NCI-H510A treated with DMSO at 0.1 percent for 48 hours (cell line): Measurements from ENCODE around the gene COX19.
"Not testable (repeated sequence)": the region's sequence is repeated elsewhere in the genome, so short reads cannot be mapped to it uniquely, and the experiment has no call there.

Source experiments
- DNase-seq: peaks from one replicate; lab custom pipeline; 2025; lab: John Stamatoyannopoulos, UW

Gene COX19

DNA sequence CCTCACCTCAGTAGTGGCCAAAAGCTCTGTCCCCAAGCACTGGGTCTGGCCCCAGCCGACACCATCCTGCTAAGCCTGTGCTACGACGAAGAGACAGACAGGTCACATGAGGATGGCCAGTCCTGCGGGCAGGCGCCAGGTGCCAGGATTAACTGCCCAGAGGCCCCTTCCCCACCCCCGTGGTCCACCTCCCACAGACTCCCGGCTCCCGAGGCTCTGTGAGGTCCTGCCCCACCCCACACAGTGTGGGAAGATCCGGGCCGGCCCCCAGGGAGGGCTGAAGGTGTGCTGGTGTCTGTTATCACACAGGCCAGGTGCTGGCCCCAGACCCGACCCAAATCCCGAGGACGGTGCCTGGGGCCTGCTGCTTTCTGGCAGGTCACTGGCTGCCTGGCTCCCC, 34.9 kb upstream of the COX19 start:
- no peak for DNase-seq

DNA sequence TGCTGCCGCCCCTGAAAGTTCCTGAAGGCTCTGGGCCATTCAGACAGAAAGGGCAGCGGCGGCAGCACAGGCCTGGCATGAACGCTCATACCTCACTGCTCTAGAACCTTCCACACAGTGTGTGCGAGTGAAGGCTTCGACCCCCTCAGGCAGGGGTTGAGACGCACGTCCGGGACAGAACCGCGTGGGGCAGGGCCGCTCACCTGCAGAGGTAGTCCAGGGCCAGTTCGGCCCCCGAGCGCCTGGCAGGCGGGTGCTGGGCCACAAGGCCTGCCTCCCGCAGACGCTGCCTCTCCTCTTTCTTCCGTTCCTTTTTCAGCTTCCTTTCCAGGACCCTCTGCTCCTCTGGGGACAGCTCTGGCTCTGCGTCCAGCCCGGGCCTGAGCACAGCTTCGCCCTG, 34.4 kb upstream of the COX19 start:
- no peak for DNase-seq

DNA sequence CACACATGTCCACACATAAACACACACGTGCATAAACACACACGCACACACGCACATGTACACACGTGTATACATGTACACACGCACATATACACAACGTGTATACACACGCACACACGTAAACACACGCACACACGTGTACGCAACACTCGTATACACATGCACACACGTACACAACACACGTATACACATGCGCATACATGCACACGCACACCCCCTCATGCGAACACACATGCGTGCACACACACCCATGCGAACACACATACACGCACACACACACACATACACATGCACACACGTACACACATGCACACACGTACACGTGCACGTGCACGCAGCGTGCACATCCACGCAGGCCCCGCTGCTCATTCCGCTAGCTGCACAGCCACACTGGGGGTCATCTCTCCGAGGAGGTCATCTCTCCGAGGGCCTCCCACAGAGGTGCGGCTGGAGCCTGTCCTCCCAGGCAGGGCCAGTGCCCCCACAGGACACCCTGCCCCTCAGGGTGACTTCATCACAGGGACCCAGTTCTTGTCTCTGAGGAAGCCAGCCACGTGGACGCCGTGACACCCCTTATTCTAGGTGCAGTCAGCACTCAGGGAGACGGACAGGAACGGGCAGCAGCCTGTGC, 33.5 kb upstream of the COX19 start:
- no peak for DNase-seq

DNA sequence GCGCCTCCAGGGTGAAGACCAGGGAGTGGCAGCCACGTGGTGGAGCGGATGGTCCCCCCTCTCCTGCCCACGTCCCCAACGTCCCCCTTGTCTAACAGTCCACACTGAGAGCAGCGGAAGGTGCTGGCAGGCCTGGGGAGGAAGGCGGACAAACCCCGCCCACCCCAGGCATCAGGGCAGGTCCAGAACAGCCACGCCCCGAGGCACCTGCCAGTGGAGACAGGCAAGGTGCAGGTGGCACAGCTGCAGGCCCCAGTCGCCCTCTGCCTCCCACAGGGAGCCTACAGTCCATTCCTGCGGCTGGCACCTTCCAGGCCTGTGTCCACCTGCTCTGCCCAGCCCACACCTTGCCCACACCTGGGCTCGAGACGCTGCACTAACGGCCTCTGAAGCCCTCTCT, 32.6 kb upstream of the COX19 start:
- DNase-seq = no peak

DNA sequence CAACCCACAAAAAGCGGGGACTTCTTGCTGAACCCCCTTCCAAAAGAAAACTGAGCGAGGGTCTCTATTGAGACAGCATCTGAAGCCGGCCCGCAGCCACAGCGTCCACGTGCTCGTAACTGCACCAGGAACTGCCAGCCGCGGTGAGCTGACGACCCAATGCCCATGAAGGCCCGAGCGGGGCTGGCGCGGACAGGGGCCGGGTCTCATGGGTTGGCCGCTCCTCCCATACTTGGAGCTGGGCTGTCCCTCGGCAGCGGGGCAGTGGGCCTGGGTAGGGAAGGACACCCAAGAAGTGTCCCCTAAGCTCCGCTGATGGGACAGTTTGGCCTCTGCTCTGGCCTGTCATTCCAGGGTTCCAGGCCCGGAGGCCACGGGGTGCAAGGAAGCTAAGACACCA, 30.0 kb upstream of the COX19 start:
- no peak for DNase-seq

DNA sequence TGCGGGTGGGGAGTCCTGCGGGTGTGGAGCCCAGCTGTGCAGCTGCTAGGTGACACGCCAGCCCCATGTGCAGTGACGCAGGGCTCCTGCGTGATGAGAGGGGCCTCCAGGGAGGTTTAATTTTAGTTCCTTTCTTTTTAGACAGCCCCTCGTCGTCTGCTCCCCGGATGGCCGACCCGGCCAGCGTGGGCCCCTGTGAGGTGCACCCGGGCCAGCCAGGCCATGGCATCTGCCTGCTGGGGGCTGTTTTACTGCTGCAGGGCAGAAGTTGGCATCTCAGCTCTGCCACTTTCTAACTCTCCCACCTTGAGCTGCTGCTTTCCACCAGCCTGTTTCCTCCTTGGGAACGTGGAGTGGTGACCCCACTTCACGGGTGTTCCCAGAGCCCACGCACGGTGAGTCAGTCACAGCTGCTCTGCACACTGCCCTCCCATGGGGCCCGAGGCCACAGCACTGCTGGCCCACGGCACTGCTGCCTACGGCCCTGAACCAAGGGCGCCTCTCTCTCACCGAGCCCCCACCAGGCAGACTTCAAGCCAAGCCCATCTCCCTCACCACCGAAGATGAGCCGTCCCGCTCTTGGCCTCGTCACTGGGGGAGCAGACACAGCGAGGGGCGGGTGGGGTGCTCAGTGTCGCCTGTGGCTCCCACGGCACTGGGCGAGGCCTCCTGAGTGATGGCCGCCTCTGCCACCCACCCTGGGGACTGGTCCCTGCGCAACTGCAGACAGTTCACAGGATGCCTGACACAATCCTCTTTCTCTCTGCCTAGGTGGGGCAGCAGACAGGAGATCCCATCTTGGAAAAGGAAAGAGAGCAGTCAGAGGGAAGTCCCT, 28.9 kb upstream of the COX19 start:
- no peak for DNase-seq

DNA sequence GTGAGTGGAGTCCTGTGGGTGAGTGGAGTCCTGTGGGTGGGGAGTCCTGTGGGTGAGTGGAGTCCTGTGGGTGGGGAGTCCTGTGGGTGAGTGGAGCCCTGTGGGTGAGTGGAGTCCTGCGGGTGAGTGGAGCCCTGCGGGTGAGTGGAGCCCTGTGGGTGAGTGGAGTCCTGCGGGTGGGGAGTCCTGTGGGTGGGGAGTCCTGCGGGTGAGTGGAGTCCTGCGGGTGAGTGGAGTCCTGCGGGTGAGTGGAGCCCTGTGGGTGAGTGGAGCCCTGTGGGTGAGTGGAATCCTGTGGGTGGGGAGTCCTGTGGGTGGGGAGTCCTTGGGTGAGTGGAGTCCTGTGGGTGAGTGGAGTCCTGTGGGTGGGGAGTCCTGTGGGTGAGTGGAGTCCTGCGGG, 27.1 kb upstream of the COX19 start:
- DNase-seq = not testable (repeated sequence)

DNA sequence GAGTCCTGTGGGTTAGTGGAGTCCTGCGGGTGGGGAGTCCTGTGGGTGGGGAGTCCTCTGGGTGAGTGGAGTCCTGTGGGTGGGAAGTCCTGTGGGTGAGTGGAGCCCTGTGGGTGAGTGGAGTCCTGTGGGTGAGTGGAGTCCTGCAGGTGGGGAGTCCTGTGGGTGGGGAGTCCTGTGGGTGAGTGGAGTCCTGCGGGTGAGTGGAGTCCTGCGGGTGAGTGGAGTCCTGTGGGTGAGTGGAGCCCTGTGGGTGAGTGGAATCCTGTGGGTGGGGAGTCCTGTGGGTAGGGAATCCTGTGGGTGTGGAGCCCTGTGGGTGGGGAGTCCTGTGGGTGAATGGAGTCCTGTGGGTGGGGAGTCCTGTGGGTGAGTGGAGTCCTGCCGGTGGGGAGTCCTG, 26.7 kb upstream of the COX19 start:
- not testable (repeated sequence) for DNase-seq

DNA sequence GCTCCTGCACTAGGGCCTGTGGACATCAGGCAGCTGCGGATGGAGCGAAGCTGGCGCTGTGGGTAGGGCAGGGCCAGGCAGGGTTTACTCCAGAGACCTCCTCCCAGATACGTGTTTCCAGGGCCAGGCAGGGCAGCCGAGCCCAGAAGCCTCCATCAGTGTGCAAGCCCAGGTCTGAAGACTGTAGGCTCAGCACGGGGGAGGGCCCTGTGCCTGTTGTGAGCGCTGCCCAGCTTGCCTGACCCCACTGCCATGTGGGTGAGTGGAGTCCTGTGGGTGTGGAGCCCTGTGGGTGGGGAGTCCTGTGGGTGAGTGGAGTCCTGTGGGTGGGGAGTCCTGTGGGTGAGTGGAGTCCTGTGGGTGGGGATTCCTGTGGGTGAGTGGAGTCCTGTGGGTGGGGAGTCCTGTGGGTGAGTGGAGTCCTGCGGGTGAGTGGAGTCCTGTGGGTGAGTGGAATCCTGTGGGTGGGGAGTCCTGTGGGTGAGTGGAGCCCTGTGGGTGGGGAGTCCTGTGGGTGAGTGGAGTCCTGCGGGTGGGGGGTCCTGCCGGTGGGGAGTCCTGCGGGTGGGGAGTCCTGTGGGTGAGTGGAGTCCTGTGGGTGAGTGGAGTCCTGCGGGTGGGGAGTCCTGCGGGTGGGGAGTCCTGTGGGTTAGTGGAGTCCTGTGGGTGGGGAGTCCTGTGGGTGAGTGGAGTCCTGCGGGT, 25.9 kb upstream of the COX19 start:
- not testable (repeated sequence) for DNase-seq

DNA sequence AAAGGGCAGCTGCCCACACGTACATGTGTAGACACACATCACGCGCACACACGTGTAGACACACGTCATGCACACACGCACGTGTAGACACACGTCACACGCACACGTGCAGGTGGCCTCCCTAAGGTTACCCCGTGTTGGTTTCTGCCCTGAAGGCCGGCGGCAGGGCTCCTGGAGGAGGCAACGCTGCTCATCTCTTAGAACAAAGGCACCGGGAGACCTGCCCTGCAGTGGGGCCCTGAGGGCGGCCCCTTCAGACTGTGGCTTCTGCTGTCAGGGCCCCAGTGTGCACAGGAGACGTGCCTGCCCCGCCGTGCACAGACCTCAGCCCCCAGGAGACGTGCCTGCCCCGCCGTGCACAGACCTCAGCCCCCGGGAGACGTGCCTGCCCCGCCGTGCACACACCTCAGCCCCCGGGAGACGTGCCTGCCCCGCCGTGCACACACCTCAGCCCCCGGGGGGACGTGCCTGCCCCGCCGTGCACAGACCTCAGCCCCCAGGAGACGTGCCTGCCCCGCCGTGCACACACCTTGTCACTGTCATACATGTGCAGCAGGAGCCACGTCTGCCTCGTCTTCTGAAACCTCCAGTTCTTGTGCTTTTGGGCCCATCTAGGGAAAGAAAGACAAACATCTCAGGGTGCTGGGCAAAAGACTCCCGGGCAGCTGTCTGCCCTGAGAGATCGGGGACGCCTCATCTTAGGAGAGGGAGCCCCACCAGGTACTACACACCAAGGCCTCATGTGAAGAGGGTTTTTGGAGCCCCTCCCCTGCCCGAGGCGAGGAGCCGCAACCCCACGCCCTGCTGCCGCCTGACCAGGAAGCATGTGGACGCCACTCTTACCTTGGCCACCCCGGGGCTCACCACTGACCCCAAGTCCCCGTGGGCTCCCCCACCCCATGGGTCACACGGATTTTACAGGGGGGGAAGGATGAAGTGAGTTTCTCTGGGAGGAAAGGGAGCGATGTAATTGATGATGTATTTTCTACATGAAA, 24.9 kb upstream of the COX19 start:
- no peak for DNase-seq

DNA sequence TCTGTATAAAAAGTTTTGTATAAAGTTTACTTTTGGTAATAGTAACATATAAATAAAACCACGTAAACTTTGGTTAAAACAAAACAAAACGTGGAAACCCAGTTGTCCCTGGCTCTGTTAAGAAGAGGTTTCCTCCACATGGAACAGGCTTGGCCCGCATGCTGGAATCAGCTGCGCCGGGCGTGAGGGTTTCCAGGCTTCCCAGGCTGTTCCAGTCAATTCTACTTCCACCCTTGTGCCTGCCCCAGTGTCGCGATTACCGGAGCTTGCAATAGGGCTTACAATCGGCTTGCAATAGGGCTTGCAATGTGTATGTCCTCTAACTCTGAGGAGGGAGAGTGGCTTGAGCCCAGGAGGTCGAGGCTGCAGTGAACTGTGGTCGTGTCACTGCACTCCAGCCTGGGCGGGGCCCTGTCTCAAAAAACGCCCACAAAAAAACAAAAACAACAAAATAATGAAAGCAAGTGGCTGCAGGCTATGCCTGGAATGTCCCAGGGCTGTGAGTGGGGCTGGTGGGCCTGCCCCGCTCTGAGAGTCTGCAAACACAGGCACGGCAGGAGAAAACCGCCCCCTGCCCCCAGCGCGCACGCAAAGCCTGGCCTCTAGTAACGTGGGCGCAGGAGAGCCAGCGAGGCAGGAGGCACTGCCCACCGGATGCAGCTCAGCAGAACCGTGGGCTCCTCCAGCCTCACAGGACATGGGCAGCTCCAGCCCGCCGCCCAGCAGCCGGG, 24.0 kb upstream of the COX19 start:
- DNase-seq = no peak

DNA sequence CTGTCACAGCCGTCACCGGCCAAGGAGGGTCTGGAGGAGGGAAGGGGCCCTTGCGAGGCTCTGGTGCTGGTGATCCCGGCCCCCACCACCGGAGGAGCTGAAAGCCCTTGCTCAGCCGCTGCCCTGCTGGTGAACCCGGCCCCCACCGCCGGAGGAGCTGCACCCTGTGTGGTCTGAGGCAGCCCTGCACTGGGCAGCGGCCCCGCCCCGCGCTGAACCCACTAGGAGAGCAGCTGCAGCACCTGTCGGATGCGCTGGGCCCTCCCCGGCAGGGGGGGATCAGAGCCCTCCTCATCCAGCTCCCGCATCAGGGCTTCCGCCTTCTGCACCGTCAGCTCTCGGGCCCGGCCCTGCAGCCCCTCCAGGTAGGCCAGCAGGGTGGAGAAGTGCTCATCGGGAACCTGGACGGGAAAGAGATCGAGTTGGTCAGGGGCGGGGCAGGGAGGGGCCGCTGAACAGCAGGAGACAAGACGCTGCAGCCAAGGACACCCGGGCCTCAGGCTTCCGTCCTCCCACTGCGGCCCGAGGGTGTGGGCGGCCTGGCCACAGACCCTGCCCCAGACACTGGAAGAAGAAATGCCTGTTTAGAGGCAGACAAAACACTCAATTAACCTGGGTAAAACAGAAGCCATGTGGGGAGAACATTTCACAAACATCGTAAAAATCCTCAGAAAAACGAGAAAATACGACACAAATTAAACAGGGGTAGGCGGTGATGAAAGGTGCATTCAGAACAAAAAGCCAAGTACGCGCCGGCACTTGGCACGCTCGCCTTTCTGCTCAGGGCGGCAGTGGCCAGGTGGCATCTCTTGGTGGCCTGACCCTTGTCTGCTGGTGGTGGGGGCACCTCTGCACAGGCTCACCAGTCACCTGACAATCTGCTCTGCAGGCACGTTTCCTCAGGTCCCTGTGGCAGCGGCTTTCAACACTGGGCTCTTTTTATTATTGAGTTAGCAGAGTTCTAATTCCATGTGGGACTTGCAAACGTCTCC, 22.4 kb upstream of the COX19 start:
- peak; percentile 33 for DNase-seq

DNA sequence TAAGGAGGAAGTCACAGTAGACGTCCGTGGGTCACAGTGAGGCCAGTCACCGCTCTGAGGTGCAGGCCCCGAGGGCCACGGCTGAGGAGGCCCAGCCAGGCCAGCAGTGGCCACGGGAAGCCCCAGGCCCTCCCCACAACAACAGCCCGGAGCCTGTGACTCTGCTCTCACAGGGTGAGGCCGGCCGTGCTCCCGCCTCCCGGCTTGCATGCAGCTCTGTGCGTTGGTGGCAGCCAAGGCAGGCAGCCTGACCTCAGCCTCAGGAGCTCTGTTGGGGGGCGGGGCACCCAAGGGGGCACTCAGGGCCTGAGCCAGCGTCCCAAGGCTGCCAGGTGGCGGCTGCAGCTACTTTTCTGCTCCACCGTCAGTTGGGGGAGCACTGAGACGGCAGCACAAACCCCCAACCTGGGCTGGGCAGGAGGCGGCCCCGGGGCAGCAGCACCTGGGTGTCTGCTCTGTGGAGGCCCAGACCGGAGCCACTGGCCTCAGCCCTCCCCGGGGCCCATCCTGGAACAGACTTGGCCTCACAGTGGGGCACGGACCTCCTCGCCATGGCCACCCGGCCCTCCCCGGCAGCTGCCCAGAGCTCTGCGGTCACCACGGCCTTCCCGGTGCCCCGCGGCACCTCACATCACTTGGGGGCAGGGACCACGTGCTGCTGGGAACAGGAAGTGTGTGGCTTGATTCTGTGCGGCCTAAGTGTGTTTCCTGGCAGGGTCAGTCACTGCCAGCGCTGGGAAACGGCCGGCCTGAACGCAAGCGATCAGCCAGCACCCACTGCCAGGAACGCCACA, 20.9 kb upstream of the COX19 start:
- DNase-seq = no peak

DNA sequence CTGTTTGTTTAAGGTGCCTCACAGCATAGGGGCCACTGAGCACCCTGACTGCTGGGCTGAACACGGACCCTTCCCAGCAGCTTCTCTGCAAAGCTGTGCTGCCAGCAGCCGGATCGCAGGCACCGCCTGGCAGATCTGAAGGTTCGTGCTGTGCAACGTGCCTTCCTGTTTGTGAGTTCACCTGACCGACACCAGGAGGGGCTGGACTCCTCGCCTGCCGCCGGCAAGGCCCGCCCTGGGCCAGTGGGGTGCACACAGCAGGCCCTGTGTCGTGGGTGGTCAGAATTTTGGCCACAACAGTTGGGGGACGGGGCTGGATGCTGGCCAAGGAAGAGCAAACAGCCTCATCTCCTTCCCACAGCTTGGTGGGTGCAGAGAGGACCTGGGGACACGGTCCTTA, 20.2 kb upstream of the COX19 start:
- DNase-seq = no peak

DNA sequence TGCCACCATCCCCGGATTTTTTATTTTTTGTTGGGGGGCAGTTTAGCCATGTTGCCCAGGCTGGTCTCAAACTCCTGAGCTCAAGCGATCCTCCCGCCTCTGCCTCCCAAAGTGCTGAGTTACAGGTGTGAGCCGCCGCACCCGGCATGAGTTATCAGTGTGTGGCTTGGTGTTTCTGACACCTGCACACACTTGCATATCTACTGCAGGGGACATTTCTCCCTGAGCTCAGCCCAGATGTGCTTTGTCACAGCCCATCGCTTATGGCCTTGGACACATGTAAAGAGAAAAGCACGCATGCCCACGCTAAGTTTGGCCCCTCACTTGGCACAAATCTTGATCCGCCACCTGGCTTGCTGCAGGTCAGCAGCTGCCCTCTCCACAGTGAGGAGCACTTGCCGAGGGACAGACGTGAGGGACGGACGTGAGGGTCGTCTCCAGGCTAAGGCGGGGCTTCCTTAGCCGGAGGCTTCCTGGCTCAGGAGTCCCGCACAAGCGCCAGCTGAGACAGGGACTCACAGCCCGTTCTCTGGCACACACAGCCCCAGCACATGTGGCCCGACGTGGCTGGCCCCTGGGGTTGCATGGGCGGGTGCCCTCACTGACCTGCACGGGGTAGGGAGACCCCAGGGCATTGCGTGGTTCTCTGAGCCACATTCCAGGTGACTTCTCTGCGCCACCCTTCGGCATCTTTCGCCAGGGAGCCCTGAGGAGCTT, 19.4 kb upstream of the COX19 start:
- no peak for DNase-seq

DNA sequence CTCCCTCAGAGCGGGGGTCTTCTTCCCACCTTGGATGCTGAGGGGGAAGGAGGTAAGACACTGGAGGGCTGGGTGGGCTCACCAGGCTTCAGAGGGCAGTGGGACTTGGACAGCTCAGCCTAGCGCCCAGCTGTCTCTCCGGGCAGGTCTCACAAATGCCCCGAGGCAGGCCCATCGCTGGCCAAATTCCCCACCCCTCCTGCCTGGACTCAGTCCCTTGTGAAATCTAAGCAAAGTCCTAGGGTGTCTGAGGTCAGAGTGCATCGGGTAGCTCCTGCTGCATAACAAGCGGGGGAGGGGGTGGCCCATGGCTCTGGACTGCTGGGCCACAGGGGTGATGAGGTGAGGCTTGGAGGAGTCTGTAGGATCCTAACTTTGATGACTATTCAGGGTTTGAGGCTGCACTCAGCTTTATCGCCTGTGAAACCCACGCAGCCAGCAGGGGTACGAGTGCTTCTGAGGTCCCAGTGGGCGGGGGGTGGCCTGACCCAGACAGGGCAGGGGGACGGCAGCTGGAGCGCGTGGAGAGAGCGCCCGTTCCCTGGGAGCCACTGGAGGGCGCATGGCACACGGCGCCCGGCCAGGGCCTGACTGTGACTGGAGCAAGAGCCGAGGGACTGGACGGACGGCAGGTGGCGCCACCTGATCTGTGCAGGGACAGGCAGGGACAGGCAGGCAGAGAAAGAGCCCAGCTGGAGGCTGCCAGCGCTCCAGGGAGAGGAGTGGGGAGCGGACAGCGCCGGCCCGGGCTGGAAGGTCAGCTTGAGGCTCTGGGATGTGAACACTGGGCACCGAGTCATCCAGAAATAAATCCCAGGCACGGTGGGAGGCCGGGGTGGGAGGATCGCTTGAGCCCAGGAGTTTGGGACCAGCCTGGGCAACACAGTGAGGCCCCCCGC, 17.6 kb upstream of the COX19 start:
- DNase-seq = peak; percentile 42
